Activated T-cell treated with anti-CD3 and anti-CD28 coated beads, Interleukin-2, amount 50 U/mL, for 48 hours (primary cell): ENCODE results near the gene NCAPG2.
"Not testable (repeated sequence)": the region's sequence is repeated elsewhere in the genome, so short reads cannot be mapped to it uniquely, and the experiment has no call there.

Experiments used
- DNase-seq, 2 experiments: peaks; one replicate each; pipeline ENCODE4 v3.0.0-alpha.2; 2020

Gene NCAPG2

DNA sequence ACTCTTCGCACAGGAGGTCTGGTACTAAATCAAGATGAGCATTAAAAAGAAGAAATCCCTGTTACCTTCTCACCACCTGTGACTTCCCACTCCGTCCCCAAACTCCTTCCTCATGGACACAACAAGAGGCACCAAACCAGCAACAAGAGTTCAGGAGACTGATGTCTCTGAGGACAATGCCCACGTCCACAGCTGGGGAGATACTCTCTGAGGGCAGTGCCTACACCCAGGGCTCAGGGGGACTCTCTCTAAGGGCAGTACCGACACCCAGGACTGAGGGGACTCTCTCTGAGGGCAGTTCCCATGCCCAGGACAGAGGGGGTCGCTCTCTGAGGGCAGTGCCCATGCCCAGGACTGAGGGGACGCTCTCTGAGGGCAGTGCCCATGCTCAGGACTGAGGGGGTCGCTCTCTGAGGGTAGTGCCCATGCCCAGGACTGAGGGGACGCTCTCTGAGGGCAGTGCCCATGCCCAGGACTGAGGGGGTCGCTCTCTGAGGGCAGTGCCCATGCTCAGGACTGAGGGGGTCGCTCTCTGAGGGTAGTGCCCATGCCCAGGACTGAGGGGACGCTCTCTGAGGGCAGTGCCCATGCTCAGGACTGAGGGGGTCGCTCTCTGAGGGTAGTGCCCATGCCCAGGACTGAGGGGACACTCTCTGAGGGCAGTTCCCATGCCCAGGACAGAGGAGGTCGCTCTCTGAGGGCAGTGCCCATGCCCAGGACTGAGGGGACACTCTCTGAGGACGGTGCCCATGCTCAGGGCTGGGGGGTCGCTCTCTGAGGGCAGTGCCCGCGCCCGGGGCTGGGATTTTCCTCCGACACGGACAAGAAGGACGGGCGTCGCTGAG lies 703 bp downstream of the NCAPG2 start:
- DNase-seq: not testable (repeated sequence)

DNA sequence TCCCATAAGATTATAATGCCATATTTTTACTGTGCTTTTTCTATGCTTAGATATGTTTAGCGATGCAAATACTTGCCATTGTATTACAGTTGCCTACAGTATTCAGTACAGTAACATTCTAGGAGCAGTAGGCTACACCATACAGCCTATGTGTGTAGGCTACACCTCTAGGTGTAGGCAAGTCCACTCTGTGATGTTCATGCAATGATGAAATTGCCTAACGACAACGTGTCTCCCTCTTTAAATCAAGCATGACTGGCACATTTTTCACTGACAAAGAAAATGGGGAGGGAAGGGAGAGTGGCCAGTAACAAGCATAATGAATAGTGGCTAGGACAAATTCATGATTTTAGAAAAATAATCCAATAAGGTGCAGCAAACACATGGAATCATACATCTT lies 1.7 kb downstream of the NCAPG2 start:
- no peak for DNase-seq

DNA sequence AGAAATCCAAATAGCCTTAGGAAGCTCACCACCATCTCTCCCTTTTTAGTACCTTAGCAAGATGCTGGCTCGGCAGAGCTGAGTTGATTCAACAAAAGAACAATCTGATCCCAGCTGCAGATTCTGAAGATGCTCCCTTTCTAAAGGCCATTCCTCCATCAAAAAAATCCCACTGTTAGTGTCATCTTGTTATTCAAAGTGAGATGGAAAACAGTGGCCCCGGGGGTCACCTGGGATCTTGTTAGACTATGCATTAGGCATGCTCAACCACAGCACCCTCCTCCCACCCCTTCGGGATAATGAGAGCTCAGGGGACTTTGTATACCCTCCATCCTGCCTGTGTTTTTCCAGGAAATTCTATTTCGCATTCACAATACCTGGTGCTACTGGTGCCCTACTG lies 2.4 kb downstream of the NCAPG2 start:
- no peak for DNase-seq

DNA sequence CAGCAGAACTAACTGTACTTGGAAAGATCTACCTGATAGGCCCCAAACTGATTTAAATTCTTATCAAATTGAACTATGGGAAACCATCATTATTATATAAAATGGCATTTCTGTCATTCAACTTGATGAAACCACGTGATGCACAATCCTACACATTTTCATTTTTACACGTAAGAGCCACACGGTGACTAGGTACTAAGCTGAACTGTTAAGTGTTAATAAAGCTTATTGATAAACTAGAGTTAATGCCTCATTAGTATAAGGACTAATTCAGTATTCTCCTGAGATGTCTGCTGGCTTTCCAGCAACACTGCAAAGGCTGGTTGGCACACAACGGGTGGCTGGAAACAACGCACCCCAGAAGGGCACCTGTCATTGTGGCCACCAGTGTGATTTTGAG lies 4.6 kb downstream of the NCAPG2 start:
- no peak for DNase-seq

DNA sequence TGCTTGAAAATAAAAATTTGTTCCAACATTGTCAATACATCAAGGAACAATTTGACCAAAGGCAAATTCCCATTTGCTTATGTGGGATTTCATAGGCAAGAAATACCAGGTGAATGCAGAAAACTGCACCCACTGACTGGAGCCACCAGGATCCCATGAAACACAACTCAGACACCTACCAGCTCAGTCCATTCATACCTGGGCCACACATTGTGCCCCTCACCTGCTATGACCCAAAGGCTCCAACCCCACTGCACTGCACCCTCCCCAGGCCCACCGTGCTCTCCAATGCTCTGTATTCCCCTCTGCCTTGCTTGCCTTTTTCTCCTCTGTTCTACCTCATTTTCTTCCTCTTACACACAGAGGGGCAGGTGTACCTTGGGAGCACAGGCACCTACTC lies 5.3 kb downstream of the NCAPG2 start:
- DNase-seq: no peak

DNA sequence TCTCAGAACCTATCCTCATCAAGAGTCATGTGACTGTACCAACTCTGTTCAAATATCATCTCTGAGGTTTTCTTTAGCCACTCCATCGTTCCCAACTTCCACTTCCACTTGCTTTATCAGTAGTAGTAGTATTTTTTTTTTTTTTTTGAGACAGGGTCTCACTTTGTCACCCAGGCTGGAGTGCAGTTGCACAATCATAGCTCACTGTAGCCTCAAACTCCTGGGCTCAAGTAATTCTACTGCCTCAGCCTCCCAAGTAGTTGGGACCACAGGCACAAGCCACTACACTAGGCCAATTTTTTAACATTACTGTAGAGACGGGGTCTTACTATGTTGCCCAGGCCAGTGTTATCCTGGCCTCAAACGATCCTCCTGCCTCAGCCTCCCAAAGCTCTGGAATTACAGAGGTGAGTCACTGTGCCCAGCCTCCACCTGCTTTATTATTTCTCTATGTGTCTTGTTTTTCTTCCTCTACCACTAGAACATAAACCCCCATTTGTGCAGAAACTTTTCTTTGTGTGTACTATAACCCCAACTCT lies 5.9 kb downstream of the NCAPG2 start:
- no peak for DNase-seq

DNA sequence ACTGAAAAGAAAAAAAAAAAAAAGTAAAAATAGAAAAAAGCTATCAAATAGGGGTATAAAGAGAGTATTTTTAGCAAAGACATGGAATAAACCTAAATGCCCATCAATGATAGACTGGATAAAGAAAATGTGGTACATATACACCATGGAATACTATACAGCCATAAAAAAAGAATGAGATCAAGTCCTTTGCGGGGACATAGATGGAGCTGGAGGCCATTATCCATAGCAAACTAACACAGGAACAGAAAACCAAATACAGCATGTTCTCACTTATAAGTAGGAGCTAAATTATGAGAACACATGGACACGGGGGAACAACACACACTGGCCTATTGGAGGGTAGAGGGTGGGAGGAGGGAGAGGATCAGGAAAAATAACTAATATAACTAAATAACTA lies 7.0 kb downstream of the NCAPG2 start:
- DNase-seq: not testable (repeated sequence)

DNA sequence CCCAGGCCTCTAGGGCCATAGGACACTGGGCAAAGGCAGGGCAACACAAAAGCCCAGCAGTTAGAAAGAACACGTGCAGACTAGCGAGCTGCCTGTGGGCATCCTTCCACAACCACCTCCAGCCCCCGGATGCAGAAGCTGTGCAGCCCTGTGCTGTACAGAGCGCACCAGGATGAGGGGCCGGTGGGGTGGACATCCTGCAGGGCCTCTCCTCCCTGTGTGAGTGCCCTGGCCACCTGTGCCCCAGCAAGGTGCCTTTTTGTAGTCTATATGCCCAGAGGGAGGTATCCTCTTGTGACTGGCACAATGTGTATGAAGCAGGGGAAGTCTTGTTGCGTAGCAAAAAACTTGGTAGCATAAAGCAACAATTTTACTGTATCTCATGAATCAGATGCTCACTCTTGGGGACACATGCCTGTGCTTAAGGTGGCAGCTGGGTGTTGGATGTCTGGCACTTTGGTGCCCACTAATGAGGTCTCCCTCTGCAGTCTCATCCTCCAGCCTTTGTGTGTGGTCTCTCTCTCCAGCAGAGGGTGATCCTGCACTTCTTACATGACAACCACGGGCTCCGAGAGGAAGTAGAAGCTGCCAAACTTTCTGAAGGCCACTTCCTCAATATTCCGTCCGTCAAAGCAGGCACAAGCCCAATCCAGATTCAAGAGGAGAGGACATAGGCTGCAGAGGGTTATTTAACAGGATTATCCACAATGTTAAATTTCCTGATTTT lies 8.7 kb downstream of the NCAPG2 start:
- DNase-seq: no peak

DNA sequence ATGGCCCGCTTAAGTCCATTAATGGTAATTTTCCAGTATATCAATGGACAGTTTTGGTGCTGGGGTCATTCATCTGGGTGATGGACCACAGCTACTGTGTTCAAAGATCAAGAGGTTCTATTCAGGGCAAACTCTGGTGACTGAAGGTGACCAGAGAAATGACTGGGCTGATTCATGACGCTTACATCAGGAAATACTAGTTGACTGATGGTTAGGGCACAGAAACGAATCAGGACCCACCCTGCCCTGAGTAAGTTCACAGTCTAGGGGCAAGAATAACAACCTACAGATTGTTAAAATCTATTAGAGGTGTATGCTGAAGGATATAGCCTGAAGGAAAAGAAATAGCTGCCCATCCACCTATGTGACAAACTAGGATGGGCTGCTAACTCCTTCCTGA lies 9.5 kb downstream of the NCAPG2 start:
- no peak for DNase-seq

DNA sequence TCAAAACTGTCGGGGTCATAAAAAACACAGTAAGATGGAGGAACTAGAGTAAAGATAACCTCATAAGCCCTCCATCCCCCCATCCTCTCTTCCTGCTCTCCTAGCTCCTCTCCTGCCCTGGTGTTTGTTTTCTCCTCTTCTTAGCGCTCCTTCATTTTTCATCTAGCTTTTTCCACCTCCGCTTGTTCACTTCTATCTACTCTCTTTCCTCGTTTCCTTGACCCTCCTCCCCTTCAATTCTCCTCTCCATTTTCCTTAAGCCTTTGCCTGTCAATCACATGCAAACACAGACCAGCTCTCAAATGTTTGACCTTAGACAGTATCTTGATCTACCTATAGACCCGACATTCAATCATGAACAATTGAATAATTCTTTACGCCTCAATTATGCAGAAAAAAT lies 10.0 kb downstream of the NCAPG2 start:
- no peak for DNase-seq

DNA sequence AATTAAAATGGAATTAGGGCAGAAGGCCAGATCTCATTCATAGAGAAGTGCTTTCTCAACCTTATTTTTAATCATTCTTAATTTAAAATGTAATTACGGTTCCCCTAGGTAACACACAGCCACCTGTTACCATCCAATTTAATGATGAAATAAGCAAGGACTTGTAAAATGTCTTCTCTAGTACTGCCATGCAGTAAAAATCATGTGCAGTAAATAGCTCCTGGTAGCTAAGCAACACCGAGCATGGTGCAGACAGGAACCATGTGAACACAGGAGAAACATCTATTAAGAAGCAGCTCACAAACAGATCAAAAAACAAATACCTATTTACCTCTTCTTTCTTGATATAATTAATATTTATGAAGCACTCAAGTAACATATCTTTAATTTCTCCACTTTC lies 15.1 kb downstream of the NCAPG2 start:
- DNase-seq: no peak

DNA sequence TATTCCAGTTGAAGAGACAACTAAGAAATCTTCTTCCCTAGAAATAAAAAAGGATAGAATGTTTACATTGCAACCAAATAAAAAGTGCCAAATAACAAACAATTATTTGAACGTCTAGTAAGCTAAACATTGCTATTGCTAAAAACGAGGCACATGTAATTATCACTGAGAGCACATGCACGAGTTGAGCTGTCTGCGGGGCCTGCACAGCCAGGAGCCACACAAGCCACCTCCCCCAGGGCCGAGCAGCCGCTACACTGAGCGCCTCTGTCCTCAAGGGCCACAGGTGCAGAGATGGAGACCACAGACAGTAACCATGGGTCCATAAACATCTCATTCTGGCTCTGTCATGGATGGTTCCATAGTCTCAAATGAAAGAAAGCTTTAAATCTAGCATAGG lies 17.2 kb downstream of the NCAPG2 start:
- DNase-seq: no peak

DNA sequence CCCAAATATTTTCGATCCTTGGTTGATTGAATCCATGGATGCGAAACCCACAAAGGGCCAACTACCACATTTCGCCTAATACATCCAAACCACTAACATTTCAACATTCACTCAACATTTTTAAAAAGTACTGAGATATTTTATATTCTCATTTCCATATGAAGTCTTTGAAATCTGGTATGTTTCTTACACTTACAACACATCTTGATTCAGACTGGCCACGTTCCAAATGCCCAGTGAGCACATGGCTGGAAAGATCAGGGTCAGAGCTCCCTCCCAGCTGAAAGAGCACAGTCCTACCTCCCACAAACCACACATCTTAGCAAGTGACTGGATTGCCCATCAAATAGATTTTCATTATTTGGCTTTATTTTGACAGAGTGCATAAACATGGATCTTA lies 18.9 kb downstream of the NCAPG2 start:
- DNase-seq: no peak

DNA sequence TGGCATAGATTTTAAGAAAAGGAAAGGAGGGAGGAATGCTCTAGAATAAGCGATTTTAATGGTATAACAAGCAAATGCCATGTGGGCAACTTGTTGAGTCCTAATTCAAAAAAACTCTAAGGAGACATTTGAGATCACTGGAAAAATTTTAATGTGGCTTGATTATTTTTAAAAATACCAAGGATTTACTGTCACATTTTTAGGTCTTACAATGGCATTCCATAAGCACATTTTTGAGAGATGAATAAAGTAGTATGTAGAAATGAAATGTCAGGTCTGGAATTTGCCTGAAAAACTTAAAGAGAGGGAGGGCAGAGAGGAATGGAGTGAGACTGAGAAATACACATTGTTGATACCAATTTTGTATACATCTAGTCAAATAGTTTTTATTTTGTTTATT lies 20.3 kb downstream of the NCAPG2 start:
- no peak for DNase-seq

DNA sequence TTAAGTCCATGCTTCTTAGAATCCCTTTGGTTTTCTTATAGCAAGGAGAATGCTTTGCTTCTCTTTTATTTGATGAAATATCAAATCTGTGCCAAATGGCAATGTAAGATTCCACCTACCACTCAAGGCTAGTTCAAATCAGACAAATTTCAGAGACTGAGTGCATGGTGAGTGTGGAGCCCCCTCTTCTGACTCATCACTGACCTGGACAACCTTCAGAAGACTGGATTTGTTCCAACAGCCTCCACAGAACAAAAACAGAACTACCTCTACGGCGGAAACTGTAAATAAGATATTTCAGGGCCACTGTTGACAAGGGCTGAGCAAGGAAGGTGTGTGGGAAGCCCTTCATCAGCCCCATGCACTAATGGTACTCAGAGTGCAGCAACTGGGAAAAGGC lies 21.1 kb downstream of the NCAPG2 start:
- DNase-seq: no peak

DNA sequence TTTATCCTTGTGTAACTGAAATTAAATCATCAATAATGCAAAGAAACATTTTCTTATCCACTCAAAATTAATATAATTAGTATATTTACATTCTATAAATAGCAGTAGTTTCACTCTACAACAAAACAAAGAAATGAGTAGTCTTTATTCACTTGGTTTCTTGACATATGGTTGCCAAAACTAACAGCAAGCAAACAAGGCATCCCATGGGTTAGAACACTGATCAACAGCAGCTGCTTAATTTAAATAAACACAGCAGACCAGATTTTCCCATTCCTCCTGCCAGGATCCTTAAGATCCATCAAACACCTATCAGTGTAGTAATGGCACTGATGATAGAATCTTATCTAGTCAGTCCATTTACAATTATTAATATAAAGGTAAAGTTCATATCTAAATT lies 22.1 kb downstream of the NCAPG2 start:
- DNase-seq: no peak

DNA sequence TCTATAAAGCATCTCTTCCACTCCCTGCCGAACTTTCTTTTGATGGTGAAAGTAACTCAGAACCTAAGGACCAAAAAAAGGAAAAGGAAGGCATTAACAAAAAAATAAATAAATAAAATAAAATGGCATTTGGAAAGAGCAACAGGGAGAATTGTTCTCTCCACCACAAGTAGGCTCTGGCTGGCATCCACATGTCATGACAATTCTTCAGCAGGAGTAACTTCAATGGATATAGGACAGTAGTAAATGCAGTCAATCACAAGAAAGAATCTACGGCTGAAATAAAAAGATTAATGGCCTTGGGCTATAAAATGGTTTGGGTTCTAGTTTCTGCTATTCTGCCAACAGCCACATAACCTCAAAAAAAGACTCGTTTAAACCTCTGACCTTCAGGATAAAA lies 23.9 kb downstream of the NCAPG2 start:
- DNase-seq: no peak

DNA sequence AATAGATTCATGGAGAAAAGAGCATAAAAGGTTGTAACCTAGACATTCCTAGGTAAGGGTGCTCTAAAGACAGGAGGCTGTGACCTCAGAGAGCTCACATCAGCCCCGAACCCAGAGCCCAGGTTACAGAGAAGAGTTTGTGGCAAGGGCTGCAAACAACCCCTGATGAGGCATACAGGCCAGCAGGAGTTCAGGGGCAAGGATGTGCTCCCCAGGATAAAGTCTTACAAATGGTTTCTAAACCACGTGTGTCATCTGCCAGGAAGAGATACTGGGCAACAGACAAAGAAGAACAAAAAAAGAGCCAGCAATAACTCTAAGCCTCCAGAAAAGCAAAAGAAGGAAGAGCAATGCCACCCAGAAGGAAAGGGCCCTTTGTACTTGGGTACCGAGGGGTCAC lies 27.7 kb downstream of the NCAPG2 start:
- no peak for DNase-seq

DNA sequence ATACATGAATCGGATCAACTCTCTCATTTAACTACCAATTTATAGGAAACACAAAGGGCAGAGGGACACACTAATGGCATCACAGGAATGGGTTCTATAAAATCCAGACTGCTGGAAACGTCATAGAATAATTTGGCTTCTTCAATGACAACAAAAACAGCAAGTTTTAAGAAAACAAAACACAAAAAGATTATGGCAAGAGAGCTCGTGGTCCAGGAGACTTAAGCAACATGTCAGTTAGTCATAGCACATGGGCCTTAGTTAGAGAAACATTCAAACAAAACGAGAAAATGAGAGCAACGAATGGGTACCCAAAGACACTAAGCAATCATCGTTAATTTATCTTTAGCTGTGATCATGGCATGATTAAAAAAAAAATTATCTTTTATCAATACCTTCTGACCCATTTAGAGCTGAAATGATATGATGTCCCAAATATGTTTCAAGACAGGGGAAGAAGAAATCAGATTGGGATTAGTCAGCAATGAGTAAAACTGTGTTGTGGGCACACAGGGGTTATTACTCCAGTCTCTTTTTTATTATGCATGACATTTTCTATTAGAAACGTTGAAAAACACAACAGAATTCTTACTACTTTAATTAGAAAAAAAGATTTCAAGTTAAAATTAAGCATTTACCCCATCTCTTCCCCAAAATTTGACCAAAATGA lies 28.3 kb downstream of the NCAPG2 start:
- DNase-seq: no peak

DNA sequence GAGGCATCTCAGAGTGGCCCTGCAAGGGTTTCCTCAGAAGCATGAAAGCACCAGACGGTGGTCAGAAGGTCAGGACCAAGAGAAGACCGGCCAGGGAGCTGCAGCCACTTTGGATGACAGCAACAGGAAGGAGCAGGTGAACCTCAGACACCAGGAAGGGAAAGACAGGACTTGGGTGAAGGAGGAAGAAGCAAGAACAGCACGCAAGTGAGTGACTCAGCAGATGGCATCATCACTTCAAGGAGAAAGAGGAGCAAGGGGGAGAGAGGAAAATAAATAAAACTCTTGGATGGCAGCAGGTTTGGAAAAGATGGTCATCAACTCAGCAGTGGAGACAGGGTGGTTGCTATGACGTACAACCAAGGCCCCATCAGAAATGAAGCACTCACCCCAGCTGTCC lies 31.6 kb downstream of the NCAPG2 start:
- no peak for DNase-seq

DNA sequence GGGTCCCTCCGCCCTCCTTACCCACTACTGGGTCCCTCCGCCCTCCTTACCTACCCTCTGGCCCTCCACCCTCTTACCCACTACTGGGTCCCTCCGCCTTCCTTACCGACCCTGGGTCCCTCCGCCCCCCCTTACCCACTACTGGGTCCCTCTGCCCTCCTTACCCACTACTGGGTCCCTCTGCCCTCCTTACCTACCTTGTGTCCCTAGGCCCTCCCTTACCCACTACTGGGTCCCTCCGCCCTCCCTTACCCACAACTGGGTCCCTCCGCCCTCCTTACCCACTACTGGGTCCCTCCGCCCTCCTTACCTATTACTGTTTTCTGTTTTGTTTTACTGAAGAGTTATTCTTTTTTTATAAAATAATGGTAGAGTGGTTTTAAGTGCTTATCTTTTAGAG lies 36.5 kb downstream of the NCAPG2 start:
- not testable (repeated sequence) for DNase-seq

DNA sequence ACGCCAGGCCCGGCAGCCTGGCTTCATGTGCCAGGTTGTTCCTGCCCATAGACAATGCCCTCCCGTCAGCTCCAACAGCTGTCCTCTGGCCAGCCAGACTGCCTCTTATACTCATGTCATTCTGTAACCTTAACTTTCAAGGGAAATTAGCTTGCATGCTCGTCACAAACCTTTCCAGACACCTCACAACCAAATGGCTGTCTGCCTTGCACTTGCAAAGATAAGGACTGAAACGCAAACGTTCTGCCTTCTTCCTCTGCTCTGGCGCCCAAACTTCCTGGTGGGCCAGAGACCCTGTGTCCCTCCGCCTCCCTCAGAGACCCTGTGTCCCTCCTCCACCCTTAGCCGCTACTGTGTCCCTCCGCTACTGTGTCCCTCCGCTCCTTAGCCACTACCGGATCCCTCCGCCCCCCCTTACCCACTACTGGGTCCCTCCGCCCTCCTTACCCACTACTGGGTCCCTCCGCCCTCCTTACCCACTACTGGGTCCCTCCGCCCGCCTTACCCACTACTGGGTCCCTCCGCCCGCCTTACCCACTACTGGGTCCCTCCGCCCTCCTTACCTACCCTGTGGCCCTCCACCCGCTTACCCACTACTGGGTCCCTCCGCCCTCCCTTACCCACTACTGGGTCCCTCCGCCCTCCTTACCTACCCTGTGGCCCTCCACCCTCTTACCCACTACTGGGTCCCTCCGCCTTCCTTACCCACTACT lies 37.5 kb downstream of the NCAPG2 start:
- DNase-seq: not testable (repeated sequence)

DNA sequence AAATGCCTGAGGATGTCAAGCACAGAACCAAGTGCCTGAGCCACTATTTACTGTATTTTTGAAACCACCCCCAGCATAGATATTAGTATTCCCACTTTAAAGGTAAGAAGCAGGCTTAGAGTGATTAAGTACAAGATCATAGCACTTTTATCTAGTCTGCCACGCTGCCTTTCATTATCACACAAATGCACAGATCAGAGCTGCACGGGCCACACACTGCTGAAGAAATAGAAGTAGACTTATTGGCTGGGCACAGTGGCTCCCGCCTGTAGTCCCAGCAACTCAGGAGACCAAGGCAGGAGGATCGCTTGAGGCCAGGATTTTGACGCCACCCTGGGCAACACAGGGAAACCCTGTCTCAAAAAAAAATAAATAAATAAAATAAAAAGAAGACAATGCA lies 38.2 kb downstream of the NCAPG2 start:
- no peak for DNase-seq
